Activated CD4-positive, alpha-beta T cell treated with anti-CD3 and anti-CD28 coated beads for 36 hours (primary cell): ENCODE results near the gene MTMR3. TPM values are rescaled to one million over a fixed set of nuclear protein-coding genes. Genes with fewer than 3 reads are reported as not detected.

Source experiments
- ATAC-seq: fragments of 200-7000 bp; cut with Tn5 transposase; one replicate; pipeline ENCODE4 v1.10.0; 2021; ENCODE audit warnings: mild to moderate bottlenecking, moderate library complexity
- CTCF ChIA-PET: fragments of 350-600 bp; sonication (Branson Sonifier 250); formaldehyde crosslinking; loops from one replicate; lab custom pipeline; 2021; ENCODE audit warnings: antibody characterized with exemption; lab: Charles Lee
- POLR2A ChIA-PET: fragments of 350-600 bp; sonication (Branson Sonifier 250); formaldehyde crosslinking; loops from one replicate; lab custom pipeline; 2021; ENCODE audit warnings: antibody characterized with exemption, inconsistent platforms; lab: Charles Lee
- DNase-seq: peaks from one replicate; pipeline ENCODE4 v3.0.0-alpha.2; 2020
- H3K27ac Mint-ChIP-seq: one replicate; pipeline ENCODE4 v1.8.0; 2021; ENCODE audit warnings: mixed read lengths
- H3K27me3 Mint-ChIP-seq: one replicate; pipeline ENCODE4 v1.8.0; 2021; ENCODE audit warnings: mixed read lengths
- H3K36me3 Mint-ChIP-seq: one replicate; pipeline ENCODE4 v1.8.0; 2021; ENCODE audit warnings: low read depth, mixed read lengths
- H3K4me1 Mint-ChIP-seq: one replicate; pipeline ENCODE4 v1.8.0; 2021; ENCODE audit warnings: mixed read lengths
- H3K4me3 Mint-ChIP-seq: one replicate; pipeline ENCODE4 v1.8.0; 2021; ENCODE audit warnings: mild to moderate bottlenecking, moderate library complexity, mixed read lengths
- H3K9me3 Mint-ChIP-seq: one replicate; pipeline ENCODE4 v1.8.0; 2021; ENCODE audit warnings: low read depth, mixed read lengths
- intact Hi-C, 2 experiments: fragments of 100-400 bp; cut with DNase I in 1 of 2; cut with micrococcal nuclease in 1 of 2; formaldehyde crosslinking; loops; one replicate each; pipeline versions ENCODE4 v1.14.2 to v1.15.1; 2022 to 2024; cut with DNase I, micrococcal nuclease
- total RNA-seq, 2 experiments: library from RNA; stranded (reverse); gene quantifications; one replicate each; pipeline ENCODE4 v1.2.3, GENCODE V29; 2021

The MTMR3 gene
- total RNA-seq, 2 experiments from 2014 or later, result 19.2 to 22.8 TPM

- no peaks in the 10 kb centered on the region for H3K9me3 Mint-ChIP-seq
- H3K36me3 Mint-ChIP-seq, result peaks cover 22% of the 10 kb centered on the region
- ChIA-PET CTCF (interaction anchor here (2.5 kb wide), 1 partner anchor 61 kb away, joined by 11 read pairs; no protein-coding TSS in a partner anchor), POLR2A (no interaction called here)
- H3K4me3 Mint-ChIP-seq, result no peak overlapping the region
- DNase-seq, result no peak
- H3K4me1 Mint-ChIP-seq, result peaks cover 10% of the 10 kb centered on the region
- no peak for ATAC-seq
- no peaks in the 10 kb centered on the region for H3K27me3 Mint-ChIP-seq
- no peak overlapping the region for H3K27ac Mint-ChIP-seq
- intact Hi-C loops, result no loop called here
These were observed 144.2 kb downstream of the MTMR3 start for GRCh38 chr22:30027169-30027568.

- CTCF ChIA-PET, result interaction anchor here (2.5 kb wide), 1 partner anchor 61 kb away, joined by 11 read pairs; no protein-coding TSS in a partner anchor
- Mint-ChIP-seq H3K4me1 (peaks cover 8% of the 10 kb centered on the region), H3K9me3 (no peaks in the 10 kb centered on the region), H3K27ac (no peak overlapping the region), H3K36me3 (peaks cover 19% of the 10 kb centered on the region), H3K4me3 (no peak overlapping the region), H3K27me3 (no peaks in the 10 kb centered on the region)
- DNase-seq, result no peak
- ATAC-seq, result no peak
- POLR2A ChIA-PET, result no interaction called here
- intact Hi-C loops, result no loop called here
These were observed 144.8 kb downstream of the MTMR3 start for GRCh38 chr22:30027791-30028190.

- Mint-ChIP-seq H3K4me3 (no peak overlapping the region), H3K27ac (no peak overlapping the region), H3K4me1 (no peaks in the 10 kb centered on the region), H3K36me3 (peaks cover 17% of the 10 kb centered on the region), H3K27me3 (no peaks in the 10 kb centered on the region), H3K9me3 (no peaks in the 10 kb centered on the region)
- ChIA-PET CTCF (interaction anchor here (2.5 kb wide), 1 partner anchor 60 kb away, joined by 11 read pairs; no protein-coding TSS in a partner anchor), POLR2A (no interaction called here)
- intact Hi-C loops, result no loop called here
- ATAC-seq, result no peak
- DNase-seq, result no peak
These were observed 145.8 kb downstream of the MTMR3 start for GRCh38 chr22:30028731-30029130.

- H3K4me1 Mint-ChIP-seq, result no peaks in the 10 kb centered on the region
- ChIA-PET POLR2A (no interaction called here), CTCF (interaction anchor here (0.6 to 2.5 kb wide), 5 partner anchors 8 to 355 kb away, joined by 3 to 11 read pairs (median 5); no protein-coding TSS in a partner anchor)
- DNase-seq (no peak), ATAC-seq (no peak)
- no peak overlapping the region for H3K27ac Mint-ChIP-seq
- peaks cover 15% of the 10 kb centered on the region for H3K36me3 Mint-ChIP-seq
- no peaks in the 10 kb centered on the region for H3K9me3 Mint-ChIP-seq
- no peaks in the 10 kb centered on the region for H3K27me3 Mint-ChIP-seq
- H3K4me3 Mint-ChIP-seq, result no peak overlapping the region
- intact Hi-C loops, result no loop called here
These were observed 146.5 kb downstream of the MTMR3 start for GRCh38 chr22:30029512-30029911.

GRCh38 chr22:30030329-30030728 lies 147.4 kb downstream of the MTMR3 start:
- POLR2A ChIA-PET, result no interaction called here
- no peaks in the 10 kb centered on the region for H3K27me3 Mint-ChIP-seq
- DNase-seq (no peak), ATAC-seq (no peak)
- no peak overlapping the region for H3K27ac Mint-ChIP-seq
- intact Hi-C loops, result no loop called here
- no peaks in the 10 kb centered on the region for H3K4me1 Mint-ChIP-seq
- CTCF ChIA-PET, result interaction anchor here (0.6 to 1.2 kb wide), 3 partner anchors 20 to 355 kb away, joined by 3 to 5 read pairs (median 5); no protein-coding TSS in a partner anchor
- no peak overlapping the region for H3K4me3 Mint-ChIP-seq
- no peaks in the 10 kb centered on the region for H3K9me3 Mint-ChIP-seq
- H3K36me3 Mint-ChIP-seq, result peaks cover 9% of the 10 kb centered on the region

- Mint-ChIP-seq H3K27ac (no peak overlapping the region), H3K4me1 (no peaks in the 10 kb centered on the region), H3K27me3 (no peaks in the 10 kb centered on the region), H3K9me3 (no peaks in the 10 kb centered on the region), H3K4me3 (no peak overlapping the region), H3K36me3 (no peaks in the 10 kb centered on the region)
- POLR2A ChIA-PET, result no interaction called here
- no peak for DNase-seq
- ATAC-seq, result no peak
- intact Hi-C loops, result no loop called here
- CTCF ChIA-PET, result interaction anchor here (0.6 to 1.0 kb wide), 2 partner anchors 51 to 143 kb away, joined by 3 read pairs; no protein-coding TSS in a partner anchor
These were observed 148.4 kb downstream of the MTMR3 start for GRCh38 chr22:30031328-30031727.

- H3K4me1 Mint-ChIP-seq, result no peaks in the 10 kb centered on the region
- H3K27ac Mint-ChIP-seq, result no peak overlapping the region
- DNase-seq (no peak), ATAC-seq (no peak)
- intact Hi-C loops, result no loop called here
- ChIA-PET POLR2A (no interaction called here), CTCF (interaction anchor here (0.6 to 1.0 kb wide), 2 partner anchors 50 to 144 kb away, joined by 3 read pairs; no protein-coding TSS in a partner anchor)
- H3K36me3 Mint-ChIP-seq, result no peaks in the 10 kb centered on the region
- H3K4me3 Mint-ChIP-seq, result no peak overlapping the region
- no peaks in the 10 kb centered on the region for H3K27me3 Mint-ChIP-seq
- no peaks in the 10 kb centered on the region for H3K9me3 Mint-ChIP-seq
These were observed 148.9 kb downstream of the MTMR3 start for GRCh38 chr22:30031764-30032455.

- Mint-ChIP-seq H3K27ac (no peak overlapping the region), H3K9me3 (no peaks in the 10 kb centered on the region), H3K27me3 (no peaks in the 10 kb centered on the region), H3K4me3 (no peak overlapping the region), H3K4me1 (no peaks in the 10 kb centered on the region), H3K36me3 (no peaks in the 10 kb centered on the region)
- ATAC-seq (no peak), DNase-seq (no peak)
- ChIA-PET POLR2A (no interaction called here), CTCF (interaction anchor here (0.6 to 1.6 kb wide), 3 partner anchors 12 to 409 kb away, joined by 3 to 4 read pairs (median 4); no protein-coding TSS in a partner anchor)
- intact Hi-C loops, result no loop called here
These were observed 150.2 kb downstream of the MTMR3 start for GRCh38 chr22:30033137-30033536.

GRCh38 chr22:30033901-30034300 lies 150.9 kb downstream of the MTMR3 start:
- DNase-seq (no peak), ATAC-seq (no peak)
- Mint-ChIP-seq H3K4me1 (no peaks in the 10 kb centered on the region), H3K4me3 (no peak overlapping the region), H3K36me3 (no peaks in the 10 kb centered on the region), H3K27ac (no peak overlapping the region), H3K9me3 (no peaks in the 10 kb centered on the region), H3K27me3 (no peaks in the 10 kb centered on the region)
- CTCF ChIA-PET, result interaction anchor here (0.6 to 1.6 kb wide), 3 partner anchors 12 to 410 kb away, joined by 3 to 4 read pairs (median 4); no protein-coding TSS in a partner anchor
- POLR2A ChIA-PET, result no interaction called here
- intact Hi-C loops, result no loop called here

GRCh38 chr22:30036656-30037055 lies 153.7 kb downstream of the MTMR3 start:
- DNase-seq (no peak), ATAC-seq (no peak)
- Mint-ChIP-seq H3K27ac (no peak overlapping the region), H3K4me1 (no peaks in the 10 kb centered on the region), H3K27me3 (no peaks in the 10 kb centered on the region), H3K36me3 (no peaks in the 10 kb centered on the region), H3K9me3 (no peaks in the 10 kb centered on the region), H3K4me3 (no peak overlapping the region)
- CTCF ChIA-PET, result interaction anchor here (1.3 kb wide), 1 partner anchor 52 kb away, joined by 3 read pairs; no protein-coding TSS in a partner anchor
- intact Hi-C loops, result no loop called here
- POLR2A ChIA-PET, result no interaction called here

GRCh38 chr22:30038219-30038618 lies 155.2 kb downstream of the MTMR3 start:
- no peak overlapping the region for H3K4me3 Mint-ChIP-seq
- H3K4me1 Mint-ChIP-seq, result no peaks in the 10 kb centered on the region
- POLR2A ChIA-PET, result interaction anchor here (0.6 kb wide), 1 partner anchor 105 kb away, joined by 4 read pairs; no protein-coding TSS in a partner anchor
- ATAC-seq, result no peak
- no peaks in the 10 kb centered on the region for H3K27me3 Mint-ChIP-seq
- H3K9me3 Mint-ChIP-seq, result no peaks in the 10 kb centered on the region
- CTCF ChIA-PET, result interaction anchor here (0.6 to 0.8 kb wide), 3 partner anchors 14 to 373 kb away, joined by 3 to 4 read pairs (median 3); no protein-coding TSS in a partner anchor
- no peaks in the 10 kb centered on the region for H3K36me3 Mint-ChIP-seq
- intact Hi-C loops, result no loop called here
- H3K27ac Mint-ChIP-seq, result no peak overlapping the region
- DNase-seq, result no peak
